ENCODE results near the gene WRAP73. TPM values are rescaled to one million over a fixed set of nuclear protein-coding genes. Genes with fewer than 3 reads are reported as not detected.
"Not testable (repeated sequence)": the region's sequence is repeated elsewhere in the genome, so short reads cannot be mapped to it uniquely, and the experiment has no call there.

The WRAP73 gene
- total RNA-seq, 1 donor from 2014 or later, result 20.4 TPM

- DNase-seq, result no peak
Measured at GRCh38 chr1:3596663-3597598, 53.0 kb downstream of the WRAP73 start.

GRCh38 chr1:3595949-3596348 lies 54.0 kb downstream of the WRAP73 start:
- no peak for DNase-seq

GRCh38 chr1:3594706-3595377 lies 55.1 kb downstream of the WRAP73 start:
- no peak for DNase-seq

GRCh38 chr1:3593745-3594144 lies 56.2 kb downstream of the WRAP73 start:
- DNase-seq, result peak; percentile 19

GRCh38 chr1:3593334-3593733 lies 56.6 kb downstream of the WRAP73 start:
- DNase-seq, result no peak

GRCh38 chr1:3590951-3591865 lies 58.7 kb downstream of the WRAP73 start:
- DNase-seq, result peak; percentile 26

GRCh38 chr1:3590139-3590763 lies 59.7 kb downstream of the WRAP73 start:
- peak; percentile 65 for DNase-seq

- peak; percentile 30 for DNase-seq
Measured at GRCh38 chr1:3588395-3588794, 61.5 kb downstream of the WRAP73 start.

GRCh38 chr1:3586986-3587759 lies 62.7 kb downstream of the WRAP73 start:
- DNase-seq, result no peak

- no peak for DNase-seq
Measured at GRCh38 chr1:3585940-3586568, 63.8 kb downstream of the WRAP73 start.

- not testable (repeated sequence) for DNase-seq
Measured at GRCh38 chr1:3585353-3585868, 64.5 kb downstream of the WRAP73 start.

- DNase-seq, result no peak
Measured at GRCh38 chr1:3584915-3585314, 65.0 kb downstream of the WRAP73 start.

GRCh38 chr1:3583751-3584150 lies 66.2 kb downstream of the WRAP73 start:
- DNase-seq, result not testable (repeated sequence)

- peak; percentile 16 for DNase-seq
Measured at GRCh38 chr1:3581296-3582036, 68.4 kb downstream of the WRAP73 start.

Other genes with a start within 250 kb of the WRAP73 start
- 0.51 TPM in 2 replicates for gene ARHGEF16, start 195.4 kb downstream of the WRAP73 start, total RNA-seq
- gene MEGF6, start 38.6 kb downstream of the WRAP73 start, total RNA-seq, result 100 and 120 TPM in 2 replicates
- 29.4 and 32.9 TPM in 2 replicates for gene TPRG1L, start 25.1 kb downstream of the WRAP73 start, total RNA-seq
- gene TP73, start 2.4 kb upstream of the WRAP73 start, total RNA-seq, result not detected in 2 replicates
- not detected in 2 replicates for gene CCDC27, start 102.3 kb upstream of the WRAP73 start, total RNA-seq
- 0.56 and 1.5 TPM in 2 replicates for gene SMIM1, start 122.6 kb upstream of the WRAP73 start, total RNA-seq
- 42.2 and 50.9 TPM in 2 replicates for gene LRRC47, start 146.4 kb upstream of the WRAP73 start, total RNA-seq
- 23.8 and 38.9 TPM in 2 replicates for gene CEP104, start 207.1 kb upstream of the WRAP73 start, total RNA-seq
- 13.7 and 14.8 TPM in 2 replicates for gene DFFB, start 207.4 kb upstream of the WRAP73 start, total RNA-seq

All from dermis blood vessel endothelial cell (primary cell).